Tongue (tissue), 2 donors: Measurements from ENCODE around the gene CTDSPL2. TPM values are rescaled to one million over a fixed set of nuclear protein-coding genes. Genes with fewer than 3 reads are reported as not detected.
"Not testable (repeated sequence)": the region's sequence is repeated elsewhere in the genome, so short reads cannot be mapped to it uniquely, and the experiment has no call there.

Source experiments
- DNase-seq: peaks from one replicate; pipeline ENCODE4 v3.0.0-alpha.2; 2015
- total RNA-seq: library from RNA; depleted of rRNA; stranded (reverse); fragments of >200 nt; gene quantifications from one replicate; pipeline ENCODE4 v1.2.3, GENCODE V29; 2014

Gene CTDSPL2
- total RNA-seq, 1 donor from 2014 or later, result 111 TPM

DNA sequence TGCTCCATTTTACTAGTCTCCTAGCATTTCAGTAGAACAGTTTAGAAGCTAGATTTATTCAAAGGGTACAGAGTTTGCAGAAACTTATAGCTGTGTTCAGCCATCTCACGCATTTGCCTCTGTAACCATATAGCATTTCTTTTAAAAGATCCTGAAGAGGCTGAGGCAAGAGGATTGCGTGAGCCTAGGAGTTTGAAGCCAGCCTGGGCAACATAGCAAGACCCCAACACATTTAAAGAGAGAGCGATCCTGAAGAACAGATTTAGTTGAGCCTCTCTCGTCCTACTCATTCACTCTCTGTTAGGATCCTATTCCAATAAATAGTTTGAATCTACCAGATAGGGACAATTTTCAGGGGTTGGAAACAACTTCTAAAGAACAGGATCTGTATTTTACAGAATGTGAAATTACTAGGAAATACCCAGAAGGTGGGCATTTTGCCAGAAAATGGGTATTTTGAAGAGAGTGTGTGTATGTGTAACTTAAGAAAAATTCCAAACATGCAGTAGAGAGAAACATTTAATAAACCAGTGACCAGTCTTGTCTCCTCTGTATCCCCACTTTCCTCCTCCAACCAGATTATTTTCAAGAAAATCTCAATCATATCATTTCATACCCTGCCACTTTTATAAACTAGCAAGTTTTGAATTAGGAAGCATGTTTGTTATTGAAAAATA, 114.0 kb downstream of the CTDSPL2 start:
- no peak for DNase-seq

- no peak for DNase-seq
Observed at GRCh38 chr15:44542596-44542995, 115.2 kb downstream of the CTDSPL2 start.

DNA sequence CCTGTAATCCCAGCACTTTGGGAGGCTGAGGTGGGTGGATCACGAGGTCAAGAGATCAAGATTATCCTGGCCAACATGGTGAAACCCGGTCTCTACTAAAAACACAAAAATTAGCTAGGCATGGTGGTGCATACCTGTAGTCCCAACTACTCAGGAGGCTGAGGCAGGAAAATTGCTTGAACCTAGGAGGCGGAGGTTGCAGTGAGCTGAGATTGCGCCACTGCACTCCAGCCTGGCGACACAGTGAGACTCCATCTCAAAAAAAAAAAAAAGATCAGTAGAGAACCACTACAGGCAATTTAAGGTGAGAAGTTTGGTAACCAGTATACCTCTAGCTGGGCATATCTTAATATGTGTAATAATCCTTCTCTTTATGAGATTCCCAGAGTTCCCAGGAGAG, 117.3 kb downstream of the CTDSPL2 start:
- DNase-seq, result not testable (repeated sequence)

GRCh38 chr15:44545913-44546802, 118.7 kb downstream of the CTDSPL2 start:
- no peak for DNase-seq

DNA sequence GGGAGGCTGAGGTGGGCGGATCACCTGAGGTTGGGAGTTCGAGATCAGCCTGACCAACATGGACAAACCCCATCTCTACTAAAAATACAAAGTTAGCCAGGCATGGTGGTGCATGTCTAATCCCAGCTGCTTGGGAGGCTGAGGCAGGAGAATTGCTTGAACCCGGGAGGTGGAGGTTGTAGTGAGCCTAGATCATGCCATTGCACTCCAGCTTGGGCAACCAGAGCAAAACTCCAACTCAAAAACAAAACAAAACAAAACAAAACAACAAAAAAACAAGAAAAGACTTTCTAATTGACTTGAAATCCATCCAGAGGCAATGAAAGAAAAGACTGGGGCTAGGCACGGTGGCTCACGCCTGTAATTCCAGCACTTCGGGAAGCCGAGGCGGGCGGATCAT, 121.7 kb downstream of the CTDSPL2 start:
- not testable (repeated sequence) for DNase-seq

GRCh38 chr15:44550256-44550655, 122.8 kb downstream of the CTDSPL2 start:
- DNase-seq, result no peak

DNA sequence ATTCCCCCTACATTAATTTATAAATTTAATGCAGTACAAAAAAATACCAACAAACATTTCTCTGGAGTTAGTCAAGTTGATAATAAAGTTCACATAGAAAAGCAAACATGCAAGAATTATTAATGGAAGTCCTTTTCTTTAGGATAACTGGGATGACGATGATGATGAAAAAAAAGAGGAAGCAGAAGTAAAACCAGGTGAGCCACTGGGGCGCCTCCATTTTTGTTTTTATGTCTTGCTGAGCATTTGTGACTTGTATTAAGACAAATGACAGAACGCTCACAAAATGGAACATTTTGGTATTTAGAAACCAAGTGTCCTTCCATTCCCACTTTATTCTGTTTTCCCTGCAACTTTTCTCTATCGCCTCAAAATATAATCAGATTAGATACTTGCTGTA, 123.3 kb downstream of the CTDSPL2 start:
- DNase-seq, result no peak

- no peak for DNase-seq
Observed at GRCh38 chr15:44554934-44555723, 127.7 kb downstream of the CTDSPL2 start.

DNA sequence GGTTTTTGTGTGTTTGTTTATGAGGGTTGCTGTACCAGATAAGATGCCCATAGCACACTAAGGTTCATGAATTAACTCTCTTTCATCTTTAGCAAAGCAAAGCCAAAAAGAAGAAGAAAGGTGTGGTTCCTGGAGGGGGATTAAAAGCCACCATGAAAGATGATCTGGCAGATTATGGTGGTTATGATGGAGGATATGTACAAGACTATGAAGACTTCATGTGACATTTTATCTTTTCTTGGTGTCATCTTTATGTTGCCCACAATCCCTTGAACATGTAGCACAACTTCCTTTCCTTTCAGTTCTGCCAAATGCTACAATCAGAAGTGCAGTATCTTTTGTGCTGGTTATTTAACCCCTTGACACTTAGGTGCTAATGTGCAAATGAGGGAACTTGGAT, 133.5 kb downstream of the CTDSPL2 start:
- DNase-seq, result not testable (repeated sequence)

DNA sequence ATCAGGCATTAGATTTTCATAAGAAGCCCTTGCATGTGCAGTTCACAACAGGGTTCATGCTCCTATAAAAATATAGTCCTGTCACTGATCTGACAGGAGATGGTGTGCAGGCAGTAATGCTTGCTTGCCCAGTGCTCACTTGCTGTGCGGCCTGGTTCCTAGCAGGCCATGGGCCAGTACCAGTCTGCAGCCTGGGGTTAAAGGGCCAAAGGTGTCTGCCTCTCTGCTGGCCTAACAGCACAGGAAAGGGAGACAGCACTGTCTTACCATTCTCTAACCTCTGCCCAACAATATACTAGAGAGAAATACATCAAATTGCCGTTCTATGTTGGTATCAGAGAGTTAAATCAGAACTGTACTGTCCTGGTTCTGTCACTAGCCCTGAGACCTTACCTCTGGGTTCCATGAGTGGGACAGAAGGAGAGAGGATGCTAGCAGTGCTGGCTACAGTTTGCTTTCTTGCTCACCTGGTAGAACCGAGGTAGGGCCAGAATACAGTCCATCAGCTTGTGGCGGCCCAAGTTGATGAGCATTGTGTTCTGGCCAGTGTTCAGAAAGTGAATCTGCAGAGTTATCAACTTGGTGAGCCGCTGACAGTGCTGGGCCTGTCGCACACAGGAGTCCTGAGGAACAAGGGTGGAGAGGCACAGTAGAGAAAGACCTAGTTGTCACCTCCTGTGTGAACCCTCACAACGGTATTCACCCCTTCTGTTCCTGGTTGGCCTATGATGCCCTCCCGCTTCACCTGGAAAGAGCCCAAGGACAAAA, 138.1 kb downstream of the CTDSPL2 start:
- no peak for DNase-seq

DNA sequence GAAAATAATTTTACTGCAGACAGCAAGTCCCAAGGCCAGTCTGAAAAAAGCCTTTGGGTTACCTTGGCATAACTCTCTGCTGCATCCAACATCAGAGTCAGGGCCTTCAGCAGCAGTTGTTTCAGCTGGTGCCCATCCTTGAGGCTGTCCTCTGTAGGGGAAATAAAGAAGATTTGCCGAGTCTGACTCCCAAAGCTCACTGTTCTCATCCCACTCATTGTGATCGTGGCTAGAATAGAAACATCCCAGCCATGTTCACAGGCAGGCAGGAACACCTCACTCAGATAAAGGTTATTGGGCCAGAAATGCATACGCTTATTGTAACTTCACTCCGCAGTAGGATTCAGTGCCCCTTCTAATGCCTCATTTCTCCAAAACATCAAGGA, 138.7 kb downstream of the CTDSPL2 start:
- DNase-seq, result no peak

GRCh38 chr15:44568338-44568737, 140.9 kb downstream of the CTDSPL2 start:
- DNase-seq, result no peak

GRCh38 chr15:44569316-44569715, 141.9 kb downstream of the CTDSPL2 start:
- DNase-seq, result no peak

DNA sequence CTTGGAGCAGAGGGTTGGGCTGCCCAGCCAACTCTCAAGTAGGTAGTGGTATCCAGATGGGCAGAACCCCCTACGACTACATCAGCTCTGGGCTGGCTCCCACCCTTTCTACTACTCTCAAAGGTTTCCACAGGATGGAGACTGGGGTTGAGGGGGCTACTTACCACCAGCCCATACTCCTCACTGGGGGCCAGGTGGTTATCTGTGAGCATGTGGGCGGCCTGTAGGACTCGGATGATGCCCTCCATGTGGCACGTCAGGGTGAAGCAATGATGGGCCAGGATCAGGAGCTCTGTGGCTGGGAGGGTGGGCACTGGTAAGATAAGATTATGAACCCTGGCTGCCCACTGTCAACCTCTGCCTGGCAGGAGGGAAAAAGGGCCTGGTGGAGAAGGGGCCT, 142.9 kb downstream of the CTDSPL2 start:
- no peak for DNase-seq

DNA sequence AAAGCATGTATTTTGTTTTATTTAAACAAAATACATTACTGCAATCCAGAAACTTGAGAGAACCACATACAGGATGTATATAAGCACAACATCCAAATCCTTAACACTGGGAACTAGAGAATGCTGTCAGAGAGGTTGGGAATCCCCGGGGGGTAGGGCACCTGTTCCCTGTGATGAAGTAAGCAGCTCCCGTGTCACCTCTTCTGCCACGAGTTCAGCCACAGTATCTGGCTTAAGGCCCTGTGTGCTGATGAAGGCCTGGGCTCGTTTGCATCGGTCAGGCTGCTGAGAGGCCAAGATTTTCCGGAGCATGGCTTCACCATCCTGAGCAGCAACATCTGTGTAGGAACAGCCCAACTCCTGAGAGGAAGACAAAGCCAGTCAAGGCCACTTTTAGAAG, 146.0 kb downstream of the CTDSPL2 start:
- DNase-seq, result no peak

DNA sequence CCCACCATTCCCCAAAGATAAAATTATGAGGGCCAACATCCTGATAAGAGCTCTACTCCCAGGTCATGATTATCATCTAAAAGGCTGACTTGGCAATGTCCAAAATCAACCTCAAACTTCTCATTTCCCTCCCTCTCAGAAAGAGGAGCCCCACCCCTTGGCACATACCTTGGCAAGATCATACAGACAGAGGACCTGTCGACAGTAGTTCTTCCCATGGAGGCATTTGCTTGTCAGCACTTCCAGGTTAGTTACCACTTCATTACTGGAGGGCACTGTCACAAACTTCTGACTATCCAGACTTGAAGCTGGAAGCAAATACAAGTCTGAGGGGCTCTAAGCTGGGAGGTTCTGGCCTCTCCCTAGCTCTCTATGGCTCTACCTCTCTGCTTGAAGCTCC, 147.3 kb downstream of the CTDSPL2 start:
- no peak for DNase-seq

Other genes with a start within 250 kb of the CTDSPL2 start
- 1.1 TPM for gene FRMD5, start 232.4 kb upstream of the CTDSPL2 start, total RNA-seq
- 95.0 TPM for gene GOLM2, start 138.9 kb upstream of the CTDSPL2 start, total RNA-seq
- gene EIF3J, start 109.5 kb downstream of the CTDSPL2 start, total RNA-seq, result 83.3 TPM
- gene SPG11, start 236.0 kb downstream of the CTDSPL2 start, total RNA-seq, result 82.6 TPM